Heart left ventricle (tissue), 16 donors: ENCODE data around the gene DCLK1. TPM values are rescaled to one million over a fixed set of nuclear protein-coding genes. Genes with fewer than 3 reads are reported as not detected.
A peak's percentile ranks its signal among the peaks of the same experiment; 100 is the strongest.

Experiments
- ATAC-seq, 4 donors: fragments of 200-7000 bp; cut with Tn5 transposase; one replicate each; pipeline ENCODE4 v1.9.1; 2020 to 2022; ENCODE audit warnings: moderate library complexity in 4 of 4, mild to moderate bottlenecking in 3 of 4, moderate number of reproducible peaks in 1 of 4
- DNase-seq, 5 donors: peaks; one replicate each; pipeline ENCODE4 v3.0.0-alpha.2; 2020
- H3K27ac ChIP-seq, 12 donors: fragments of 200-600 bp; sonication (generic) in 4 of 12; one replicate each; pipeline versions ENCODE4 v1.5.0 to v1.8.0; 2016 to 2022; ENCODE audit warnings: mild to moderate bottlenecking in 2 of 12
- H3K27me3 ChIP-seq, 9 donors: fragments of 200-600 bp; sonication (generic) in 2 of 9; one replicate each; pipeline versions ENCODE4 v1.5.1 to v1.8.0; 2016 to 2022; ENCODE audit warnings: mild to moderate bottlenecking in 3 of 9
- H3K36me3 ChIP-seq, 9 donors: fragments of 200-600 bp; sonication (generic) in 2 of 9; one replicate each; pipeline versions ENCODE4 v1.5.0 to v1.8.0; 2018 to 2022; ENCODE audit warnings: mild to moderate bottlenecking in 2 of 9
- H3K4me1 ChIP-seq, 12 donors: fragments of 200-600 bp; sonication (generic) in 4 of 12; one replicate each; pipeline versions ENCODE4 v1.5.0 to v1.8.0; 2016 to 2022; ENCODE audit warnings: mild to moderate bottlenecking in 3 of 12
- H3K4me3 ChIP-seq, 12 donors: fragments of 200-600 bp; sonication (generic) in 4 of 12; one replicate each; pipeline versions ENCODE4 v1.5.0 to v1.8.0; 2017 to 2022; ENCODE audit warnings: mild to moderate bottlenecking in 9 of 12, moderate library complexity in 4 of 12
- H3K9me3 ChIP-seq, 12 donors: fragments of 200-600 bp; sonication (generic) in 4 of 12; one replicate each; pipeline versions ENCODE4 v1.5.0 to v1.8.0; 2016 to 2022; ENCODE audit warnings: mild to moderate bottlenecking in 1 of 12
- POLR2A ChIP-seq, 2 donors: fragments of 450-650 bp; IDR thresholded peaks; one replicate each; pipeline ENCODE4 v1.6.1; 2017; ENCODE audit warnings: antibody characterized with exemption in 2 of 2, mild to moderate bottlenecking in 2 of 2, moderate library complexity in 2 of 2
- WGBS, 4 donors: extraction: QIAGEN DNeasy Blood & Tissue Kit in 2 of 4; methylation state at CpG; one replicate each; pipeline versions ENCODE4 v1.1.5 to v1.1.7; 2013 to 2018; 5-methylcytosine and 5-hydroxymethylcytosine counted together
- intact Hi-C, 10 donors: fragments of 100-400 bp; cut with DNase I; formaldehyde crosslinking; loops; one replicate each; pipeline versions ENCODE4 v1.11.1 to v1.14.2; 2022
- polyA plus RNA-seq, 2 donors: library from polyadenylated mRNA; stranded (reverse); fragments of 200-250 nt; gene quantifications; one replicate each; pipeline ENCODE4 v1.2.3, GENCODE V29; 2013
- total RNA-seq, 9 donors: library from RNA; depleted of rRNA in 2 of 9; stranded (reverse); fragments of >200 nt in 2 of 9; fragmentation: NEBNext Ultra II Directional in 3 of 9; extraction: Animal tissue kit (Norgen Biotek cat#: 25700) in 3 of 9; gene quantifications; one replicate each; pipeline versions ENCODE4 v1.1.0 to v1.2.4, GENCODE V29; 2016 to 2023
- TF ChIP-seq, protein P1 (sequence below), 12 donors: fragments of 200-600 bp; sonication (generic) in 4 of 12; IDR thresholded peaks; one replicate each; pipeline versions ENCODE4 v1.5.0 to v1.8.0; 2018 to 2022; ENCODE audit warnings: antibody characterized with exemption in 12 of 12, mild to moderate bottlenecking in 5 of 12
- donor health status: ischemic (EF 13 %, LVEDD 7.1; RV severe dilation, severe dysfunction).
- donor health status: healthy with polysubstance abuse.
- donor health status: DM: no; HTN: yes; CAD: no.
- donor health status: DM: no; HTN: no; CAD: no.
- donor health status: ischemic (EF 25% LVEDD 6.9; RV normal size, moderate dysfunction).
- donor health status: ischemic (EF 25% LVEDD 5.7; RV mildly dilated, moderate dysfunction).
- donor health status: healthy.
- donor health status: DM: yes; HTN: yes; CAD: no.
- donor health status: ischemic (EF 35%, LVEDD 5.7; RV mildly dilated, moderate dysfunction).
- donor health status: nonischemic (EF 11% LVEDD 7.7; RV severe dilation, severe dysfunction).
- donor health status: DM: yes; HTN: yes; CAD: no.
- donor health status: PGD.
- donor health status: ischemic (EF 29% LVEDD 5.4; RV normal size, mild dysfunction).
- donor health status: nonischemic (EF 23%, LVEDD 6.1; RV moderate dilation, normal function).

Gene DCLK1
- total and polyA plus RNA-seq, 11 donors = 3.4 to 15.9 (median 11.2) TPM

DNA sequence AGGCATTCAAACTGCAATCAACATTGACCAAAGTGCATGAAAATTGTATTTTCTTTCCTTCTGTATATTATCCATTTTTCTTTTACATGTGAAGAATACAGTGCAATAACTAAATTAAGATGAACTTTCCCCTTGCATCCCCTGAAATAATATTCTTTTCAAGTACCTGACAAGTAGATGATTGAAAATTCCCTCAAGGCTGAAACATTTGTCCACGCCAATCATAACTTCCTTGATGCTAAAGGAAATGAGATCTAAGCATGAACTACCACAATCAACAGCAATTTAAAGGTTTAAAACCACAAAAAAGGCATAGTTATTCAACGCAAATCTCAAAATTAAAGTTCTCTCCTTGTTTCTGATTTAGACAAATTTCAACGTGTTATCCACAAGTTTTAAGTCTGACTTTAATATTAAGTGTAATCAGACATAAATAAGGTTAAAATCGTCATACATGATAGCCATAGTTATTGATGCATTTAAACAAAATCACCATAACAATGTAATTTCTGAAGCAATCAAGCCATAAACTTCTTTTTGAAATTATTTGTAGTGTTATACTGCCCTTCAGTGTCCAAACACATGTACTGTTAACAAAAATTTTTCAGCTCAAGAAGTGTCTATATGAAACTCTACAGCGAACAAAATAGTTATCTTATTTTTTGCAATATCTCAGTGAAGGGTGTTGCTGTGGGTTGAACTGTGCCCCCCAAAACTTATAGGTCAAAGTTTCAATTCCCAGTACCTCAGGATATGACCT lies 169.5 kb downstream of the DCLK1 start:
- intact Hi-C loops = no loop called here
- Histone ChIP-seq H3K4me3 (no peak overlapping the region), H3K4me1 (peaks cover 0 to 33% (median 0%) of the 10 kb centered on the region in 12 donors), H3K27ac (no peak overlapping the region), H3K27me3 (no peaks in the 10 kb centered on the region), H3K9me3 (no peaks in the 10 kb centered on the region), H3K36me3 (no peaks in the 10 kb centered on the region)
- WGBS, 4 donors = 84 to 86% (median 85%) methylated on average over 5 of the region's 5 CpGs
- TF ChIP-seq, protein P1, sequence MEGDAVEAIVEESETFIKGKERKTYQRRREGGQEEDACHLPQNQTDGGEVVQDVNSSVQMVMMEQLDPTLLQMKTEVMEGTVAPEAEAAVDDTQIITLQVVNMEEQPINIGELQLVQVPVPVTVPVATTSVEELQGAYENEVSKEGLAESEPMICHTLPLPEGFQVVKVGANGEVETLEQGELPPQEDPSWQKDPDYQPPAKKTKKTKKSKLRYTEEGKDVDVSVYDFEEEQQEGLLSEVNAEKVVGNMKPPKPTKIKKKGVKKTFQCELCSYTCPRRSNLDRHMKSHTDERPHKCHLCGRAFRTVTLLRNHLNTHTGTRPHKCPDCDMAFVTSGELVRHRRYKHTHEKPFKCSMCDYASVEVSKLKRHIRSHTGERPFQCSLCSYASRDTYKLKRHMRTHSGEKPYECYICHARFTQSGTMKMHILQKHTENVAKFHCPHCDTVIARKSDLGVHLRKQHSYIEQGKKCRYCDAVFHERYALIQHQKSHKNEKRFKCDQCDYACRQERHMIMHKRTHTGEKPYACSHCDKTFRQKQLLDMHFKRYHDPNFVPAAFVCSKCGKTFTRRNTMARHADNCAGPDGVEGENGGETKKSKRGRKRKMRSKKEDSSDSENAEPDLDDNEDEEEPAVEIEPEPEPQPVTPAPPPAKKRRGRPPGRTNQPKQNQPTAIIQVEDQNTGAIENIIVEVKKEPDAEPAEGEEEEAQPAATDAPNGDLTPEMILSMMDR (IDR thresholded peaks at IDR 0.05) = peak in 10 of 12 donors; percentile 7 to 49 (median 30)
- no peak for TF ChIP-seq POLR2A (IDR thresholded peaks at IDR 0.05)
- ATAC-seq (no peak), DNase-seq (no peak)

DNA sequence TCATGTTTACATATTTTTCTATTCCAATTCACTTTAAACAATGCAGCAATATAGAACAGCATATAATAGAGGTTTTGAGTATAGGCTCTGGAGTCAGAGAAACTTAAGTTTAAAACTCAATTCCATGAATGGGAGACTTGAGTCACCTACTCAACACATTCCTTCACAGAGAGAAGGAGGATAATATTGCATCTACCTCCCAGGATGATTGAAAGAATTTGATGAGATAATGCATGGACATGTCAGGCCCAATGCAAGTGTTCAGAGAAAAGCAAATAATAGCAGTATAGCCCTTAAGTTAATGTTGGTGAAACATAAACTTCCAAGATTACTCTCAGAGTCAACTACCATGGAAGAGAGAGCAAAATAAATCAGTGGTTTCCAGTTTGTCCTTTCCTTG lies 170.2 kb downstream of the DCLK1 start:
- TF ChIP-seq, protein P1 (IDR thresholded peaks at IDR 0.05) = no peak
- no peak for TF ChIP-seq POLR2A (IDR thresholded peaks at IDR 0.05)
- intact Hi-C loops = no loop called here

DNA sequence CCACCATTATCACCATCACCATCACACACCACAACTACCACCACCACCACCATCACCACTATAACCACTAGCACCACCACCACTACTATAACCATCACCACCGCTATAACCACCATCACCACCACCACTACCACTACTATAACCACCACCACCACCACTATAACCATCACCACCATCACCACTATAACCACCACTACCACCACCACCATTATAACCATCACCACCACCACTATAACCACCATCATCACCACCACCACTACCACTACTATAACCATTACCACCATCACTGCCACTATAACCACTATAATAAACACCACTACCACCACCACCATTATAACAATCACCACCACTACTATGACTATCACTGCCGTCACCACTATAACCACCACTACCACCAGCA lies 173.2 kb downstream of the DCLK1 start:
- TF ChIP-seq, protein P1 (IDR thresholded peaks at IDR 0.05) = no peak
- TF ChIP-seq POLR2A (IDR thresholded peaks at IDR 0.05) = no peak
- DNase-seq (no peak), ATAC-seq (peak in 1 of 4 donors; percentile 69)
- Histone ChIP-seq H3K9me3 (no peaks in the 10 kb centered on the region), H3K4me1 (peaks cover 0 to 36% (median 5%) of the 10 kb centered on the region in 12 donors), H3K27me3 (no peaks in the 10 kb centered on the region), H3K27ac (peak overlapping the region in 3 of 12 donors; percentile 22 to 55 (median 43)), H3K4me3 (no peak overlapping the region), H3K36me3 (no peaks in the 10 kb centered on the region)
- intact Hi-C loops = loop anchor here in 9 of 10 donors (5.0 to 10.0 kb wide), 11 partner anchors 73 to 333 kb away; no protein-coding TSS in a partner anchor
- 82 to 97% (median 90%) methylated on average over 2 of the region's 2 CpGs for WGBS, 4 donors

More for the DNA sequence above, 170.2 kb downstream of the DCLK1 start:
- H3K27me3 ChIP-seq = no peaks in the 10 kb centered on the region
- no peak for ATAC-seq
- H3K4me3 ChIP-seq = no peak overlapping the region
- H3K9me3 ChIP-seq = no peaks in the 10 kb centered on the region
- H3K4me1 ChIP-seq = peaks cover 0 to 33% (median 0%) of the 10 kb centered on the region in 12 donors
- no peak for DNase-seq
- no peaks in the 10 kb centered on the region for H3K36me3 ChIP-seq
- H3K27ac ChIP-seq = peak overlapping the region in 1 of 12 donors; percentile 56

DNA sequence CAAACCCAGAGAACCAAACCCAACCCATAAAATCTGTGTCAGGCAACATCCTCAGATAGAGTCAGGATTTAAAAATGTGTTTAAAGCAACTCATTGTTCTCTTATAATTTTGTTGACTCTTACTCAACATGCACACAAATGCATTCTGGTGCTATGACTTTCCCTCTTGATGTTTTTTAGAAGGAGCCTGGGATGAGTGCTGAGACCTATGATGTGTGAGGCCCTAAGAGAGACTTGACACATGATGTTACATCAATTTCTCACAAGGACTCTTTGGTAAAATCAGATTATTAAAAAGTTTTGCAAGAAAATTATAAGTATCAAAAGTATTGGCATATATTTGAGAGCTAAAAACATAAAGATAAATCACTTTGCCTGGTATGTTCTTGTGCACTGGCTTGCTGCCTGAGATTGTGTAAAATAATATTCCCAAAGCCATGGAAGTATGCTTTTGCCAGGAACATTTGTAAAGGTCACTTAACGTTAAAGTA lies 173.9 kb downstream of the DCLK1 start:
- intact Hi-C loops = loop anchor here in 9 of 10 donors (5.0 to 10.0 kb wide), 11 partner anchors 72 to 332 kb away; no protein-coding TSS in a partner anchor
- Histone ChIP-seq H3K4me1 (peaks cover 0 to 36% (median 5%) of the 10 kb centered on the region in 12 donors), H3K27ac (peak overlapping the region in 4 of 12 donors; percentile 1 to 55 (median 32)), H3K36me3 (no peaks in the 10 kb centered on the region), H3K9me3 (no peaks in the 10 kb centered on the region), H3K27me3 (no peaks in the 10 kb centered on the region), H3K4me3 (no peak overlapping the region)
- TF ChIP-seq POLR2A (IDR thresholded peaks at IDR 0.05) = no peak
- TF ChIP-seq, protein P1 (IDR thresholded peaks at IDR 0.05) = no peak
- WGBS, 4 donors = 23 to 38% (median 35%) methylated on average over 1 of the region's 1 CpG
- DNase-seq (no peak), ATAC-seq (peak in 1 of 4 donors; percentile 10)
